Epithelial cell of prostate (primary cell): ENCODE data around the gene DOCK6.

ENCODE experiments used
- DNase-seq: peaks from one replicate; pipeline ENCODE4 v3.0.0-alpha.2; 2011; ENCODE audit warnings: low read depth, low spot score
- H3K27ac ChIP-seq: fragments of 450-650 bp; 2 replicates; pipeline ENCODE4 v1.5.1; 2017; ENCODE audit warnings: mild to moderate bottlenecking

DOCK6 gene

GRCh38 chr19:11227195-11227886 lies 35.0 kb downstream of the DOCK6 start:
- H3K27ac ChIP-seq, result no peak overlapping the region
- no peak for DNase-seq

DNA sequence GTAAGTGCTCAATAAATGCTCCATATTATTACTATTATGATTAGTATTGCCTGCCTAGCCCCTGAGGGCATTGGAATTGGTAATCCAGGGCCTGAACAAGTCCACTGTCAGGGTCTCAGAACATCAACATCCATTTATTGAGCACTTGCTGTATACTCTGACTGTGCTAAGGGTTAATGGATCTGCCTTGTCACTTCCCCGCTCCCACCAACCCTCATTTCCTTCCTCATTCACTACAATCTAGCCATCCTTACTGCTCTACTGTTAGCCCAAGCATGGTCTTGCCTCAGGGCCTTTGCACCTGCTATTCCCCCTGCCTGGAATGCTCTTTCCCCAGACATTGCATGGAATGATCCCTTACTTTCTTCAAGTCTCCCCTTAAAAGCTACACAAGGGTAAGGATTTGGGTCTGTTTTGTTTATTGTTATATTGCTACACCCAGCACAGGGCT lies 35.6 kb downstream of the DOCK6 start:
- H3K27ac ChIP-seq, result no peak overlapping the region
- no peak for DNase-seq

- no peak overlapping the region for H3K27ac ChIP-seq
- DNase-seq, result no peak
Measured at GRCh38 chr19:11225815-11226214, 36.5 kb downstream of the DOCK6 start.

GRCh38 chr19:11225172-11225571 lies 37.2 kb downstream of the DOCK6 start:
- no peak overlapping the region for H3K27ac ChIP-seq

DNA sequence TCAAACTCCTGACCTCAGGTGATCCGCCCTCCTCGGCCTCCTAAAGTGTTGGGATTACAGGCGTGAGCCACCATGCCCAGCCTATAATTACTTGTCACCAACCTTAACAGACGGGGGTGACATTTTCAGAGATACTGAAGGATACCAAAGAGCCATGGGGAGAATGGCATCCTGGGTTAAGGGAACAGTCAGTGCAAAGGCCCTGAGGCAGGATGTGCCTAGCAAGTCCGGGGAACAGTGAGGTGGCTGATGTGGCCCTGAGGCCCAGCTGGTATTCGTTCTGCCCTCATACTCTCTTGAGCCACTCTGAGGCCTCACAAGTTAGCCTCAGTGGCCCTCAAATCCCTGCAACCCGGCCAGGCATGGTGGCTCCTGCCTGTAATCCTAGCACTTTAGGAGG lies 37.9 kb downstream of the DOCK6 start:
- H3K27ac ChIP-seq, result no peak overlapping the region
- no peak for DNase-seq

More at GRCh38 chr19:11225172-11225571, 37.2 kb downstream of the DOCK6 start:
- DNase-seq, result no peak

DNA sequence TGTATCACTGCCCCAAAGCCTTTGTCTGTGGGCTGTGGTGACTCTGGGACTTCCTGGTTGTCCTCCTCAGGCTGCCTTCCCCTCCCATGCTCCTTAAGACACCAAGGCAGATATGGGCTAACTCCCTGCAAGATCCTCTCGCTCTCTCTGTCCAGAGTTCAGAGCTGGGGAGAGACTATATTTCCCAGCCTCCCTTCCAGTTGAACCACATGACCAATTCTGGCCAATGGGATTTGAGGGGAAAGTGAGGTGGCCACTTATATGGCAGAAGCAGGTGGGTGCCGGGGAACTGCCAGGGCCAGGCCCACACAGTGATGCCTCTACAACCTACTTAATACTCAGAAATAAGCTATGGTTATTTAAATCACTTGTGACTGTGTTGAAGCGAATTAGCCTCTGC lies 39.1 kb downstream of the DOCK6 start:
- no peak for DNase-seq
- H3K27ac ChIP-seq, result no peak overlapping the region

- no peak for DNase-seq
- no peak overlapping the region for H3K27ac ChIP-seq
Measured at GRCh38 chr19:11221082-11221598, 41.2 kb downstream of the DOCK6 start.

DNA sequence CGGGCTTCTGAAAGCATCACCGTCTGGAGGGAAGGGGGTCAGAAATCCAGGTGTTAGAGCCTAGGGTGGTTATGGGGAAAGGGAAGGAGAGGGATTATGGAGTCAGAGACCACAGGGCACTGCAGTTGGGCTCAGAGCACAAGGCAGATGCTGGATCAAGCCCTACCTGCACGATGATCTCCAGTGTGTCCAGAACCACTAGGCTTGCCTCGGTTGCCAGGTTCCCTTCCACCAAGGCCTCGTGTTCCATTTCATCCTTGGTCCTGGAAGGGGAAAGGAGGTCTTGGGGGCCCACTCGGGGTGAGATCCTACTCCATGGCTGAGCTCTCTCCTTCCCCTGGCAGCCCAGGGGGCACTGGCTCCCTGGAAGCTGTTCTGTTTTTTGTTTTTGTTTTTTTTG lies 47.9 kb downstream of the DOCK6 start:
- no peak for DNase-seq
- H3K27ac ChIP-seq, result no peak overlapping the region

DNA sequence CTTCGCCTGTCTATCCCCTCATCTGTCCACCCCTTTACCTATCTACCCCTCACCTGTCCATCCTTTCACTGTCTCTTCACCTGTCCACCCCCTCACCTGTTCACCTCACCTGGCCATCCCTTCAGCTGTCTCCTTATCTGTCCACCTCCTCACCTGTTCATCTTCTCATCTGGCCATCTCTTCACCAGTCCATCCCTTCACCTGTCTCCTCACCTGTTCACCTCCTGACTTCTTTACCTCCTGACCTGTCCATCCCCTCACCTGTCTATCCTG lies 51.7 kb downstream of the DOCK6 start:
- H3K27ac ChIP-seq, result no peak overlapping the region
- DNase-seq, result no peak

DNA sequence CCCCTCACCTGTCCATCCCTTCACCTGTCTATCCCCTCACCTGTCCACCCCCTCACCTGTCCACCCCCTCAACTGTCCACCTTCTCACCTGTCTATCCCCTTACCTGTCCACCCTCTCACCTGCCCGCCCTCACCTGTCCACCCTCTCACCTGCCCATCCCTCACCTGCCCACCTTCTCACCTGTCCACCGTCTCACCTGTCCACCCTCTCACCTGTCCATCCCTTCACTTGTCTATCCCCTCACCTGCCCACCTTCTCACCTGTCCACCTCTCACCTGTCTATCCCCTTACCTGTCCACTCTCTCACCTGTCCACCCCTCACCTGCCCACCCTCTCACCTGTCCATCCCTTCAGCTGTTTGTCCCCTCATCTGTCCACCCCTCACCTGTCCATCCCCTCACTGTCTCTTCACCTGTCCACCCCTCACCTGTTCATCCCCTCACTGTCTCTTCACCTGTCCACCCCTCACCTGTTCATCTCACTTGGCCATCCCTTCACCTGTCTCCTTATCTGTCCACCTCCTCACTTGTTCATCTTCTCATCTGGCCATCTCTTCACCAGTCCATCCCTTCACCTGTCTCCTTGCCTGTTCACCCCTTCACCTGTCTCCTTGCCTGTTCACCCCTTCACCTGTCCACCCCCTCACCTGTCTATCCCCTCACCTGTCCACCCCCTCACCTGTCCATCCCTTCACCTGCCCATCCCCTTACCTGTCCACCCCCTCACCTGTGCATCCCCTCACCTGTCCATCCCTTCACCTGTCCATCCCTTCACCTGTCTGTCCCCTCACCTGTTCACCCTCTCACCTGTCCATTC lies 52.3 kb downstream of the DOCK6 start:
- DNase-seq, result no peak
- no peak overlapping the region for H3K27ac ChIP-seq

GRCh38 chr19:11208561-11209471 lies 53.5 kb downstream of the DOCK6 start:
- no peak for DNase-seq
- H3K27ac ChIP-seq, result no peak overlapping the region

DNA sequence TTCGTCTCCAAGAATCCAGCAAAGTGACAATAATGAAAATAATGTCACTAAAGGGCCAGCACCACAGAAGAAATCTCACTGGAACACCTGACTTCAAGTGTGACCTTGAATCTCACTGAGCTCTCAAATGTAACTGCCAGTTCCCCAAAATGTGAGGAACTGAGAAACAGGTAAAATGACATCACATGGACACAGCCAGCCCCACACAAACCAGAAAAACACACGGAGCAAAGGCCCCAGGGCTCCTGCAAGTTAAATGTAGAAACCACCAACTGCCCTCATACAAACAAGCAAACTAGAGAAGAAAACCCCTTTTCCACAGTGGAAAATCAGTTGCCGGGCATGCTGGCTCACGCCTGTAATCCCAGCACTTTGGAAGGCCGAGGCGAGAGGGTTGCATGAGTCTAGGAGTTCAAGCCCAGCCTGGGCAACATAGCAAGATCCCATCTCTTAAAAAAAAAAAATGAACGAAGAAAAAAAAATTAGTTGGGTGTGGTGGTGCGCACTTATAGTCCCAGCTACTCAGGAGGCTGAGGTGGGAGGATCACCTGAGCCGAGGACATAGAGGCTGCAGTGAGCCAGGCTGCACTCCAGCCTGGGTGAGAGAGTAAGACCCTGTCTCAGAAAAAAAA lies 56.3 kb downstream of the DOCK6 start:
- no peak for DNase-seq
- H3K27ac ChIP-seq, result no peak overlapping the region

DNA sequence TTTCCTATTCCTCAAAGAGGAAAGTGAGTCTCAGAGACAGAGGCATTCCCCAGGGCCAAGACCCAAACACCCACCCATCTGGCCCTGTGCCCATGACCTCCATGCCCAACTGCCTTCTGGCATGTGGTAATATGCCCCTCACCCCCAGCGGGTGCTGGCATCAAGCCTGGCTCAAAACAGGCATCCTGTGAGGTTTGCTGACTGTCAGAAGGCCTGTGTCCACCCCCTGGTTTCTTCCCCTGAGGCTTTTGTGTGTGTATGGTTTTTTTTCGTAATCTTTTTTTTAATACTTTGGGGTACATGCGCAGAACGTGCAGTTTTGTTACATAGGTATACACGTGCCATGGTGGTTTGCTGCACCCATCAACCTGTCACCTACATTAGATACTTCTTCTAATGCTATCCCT lies 57.4 kb downstream of the DOCK6 start:
- H3K27ac ChIP-seq, result no peak overlapping the region
- DNase-seq, result no peak

GRCh38 chr19:11204076-11204602 lies 58.2 kb downstream of the DOCK6 start:
- H3K27ac ChIP-seq, result no peak overlapping the region
- DNase-seq, result no peak

DNA sequence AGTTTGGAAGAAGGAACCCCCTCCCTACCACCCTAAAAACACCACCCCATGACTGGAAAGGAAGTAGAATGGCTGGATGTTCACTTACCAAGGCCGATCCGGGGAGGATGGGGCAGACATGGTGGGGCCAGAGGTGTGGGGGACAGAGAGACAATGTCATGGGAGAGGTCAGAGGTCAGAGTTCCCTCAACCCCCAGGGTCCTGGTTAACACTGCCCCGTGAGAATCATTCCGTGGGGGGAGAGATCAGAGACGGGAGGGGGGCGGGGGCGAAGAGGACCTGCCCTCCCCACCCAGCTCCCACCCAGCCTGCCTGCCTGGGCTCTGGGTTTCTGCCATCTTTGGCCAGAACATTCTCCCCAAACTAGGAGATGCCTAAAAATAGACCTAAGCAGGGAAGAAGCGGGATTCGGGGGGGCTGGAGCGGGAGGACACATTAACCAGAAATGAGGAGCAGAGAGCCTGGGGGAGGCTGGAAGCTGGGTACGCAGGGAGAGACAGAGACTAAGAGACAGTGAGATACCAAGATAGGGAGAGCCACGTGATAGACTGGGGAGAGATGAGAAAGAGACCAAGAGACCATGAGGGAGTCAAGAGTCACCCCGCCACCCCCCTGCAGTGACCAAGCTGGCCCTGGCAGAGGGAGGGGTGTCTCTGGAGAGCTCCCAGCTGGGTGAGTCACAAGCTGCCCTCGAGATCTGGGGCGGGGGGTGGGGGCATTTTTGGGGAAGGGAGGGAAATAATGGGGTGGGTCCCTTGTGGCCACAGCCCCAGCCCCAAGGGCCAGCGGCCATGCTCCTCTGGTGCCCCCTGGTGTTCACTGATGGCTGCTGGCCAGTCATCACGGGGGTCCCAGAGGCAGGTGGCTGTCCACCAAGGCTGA lies 58.9 kb downstream of the DOCK6 start:
- H3K27ac ChIP-seq, result no peak overlapping the region
- DNase-seq, result no peak

DNA sequence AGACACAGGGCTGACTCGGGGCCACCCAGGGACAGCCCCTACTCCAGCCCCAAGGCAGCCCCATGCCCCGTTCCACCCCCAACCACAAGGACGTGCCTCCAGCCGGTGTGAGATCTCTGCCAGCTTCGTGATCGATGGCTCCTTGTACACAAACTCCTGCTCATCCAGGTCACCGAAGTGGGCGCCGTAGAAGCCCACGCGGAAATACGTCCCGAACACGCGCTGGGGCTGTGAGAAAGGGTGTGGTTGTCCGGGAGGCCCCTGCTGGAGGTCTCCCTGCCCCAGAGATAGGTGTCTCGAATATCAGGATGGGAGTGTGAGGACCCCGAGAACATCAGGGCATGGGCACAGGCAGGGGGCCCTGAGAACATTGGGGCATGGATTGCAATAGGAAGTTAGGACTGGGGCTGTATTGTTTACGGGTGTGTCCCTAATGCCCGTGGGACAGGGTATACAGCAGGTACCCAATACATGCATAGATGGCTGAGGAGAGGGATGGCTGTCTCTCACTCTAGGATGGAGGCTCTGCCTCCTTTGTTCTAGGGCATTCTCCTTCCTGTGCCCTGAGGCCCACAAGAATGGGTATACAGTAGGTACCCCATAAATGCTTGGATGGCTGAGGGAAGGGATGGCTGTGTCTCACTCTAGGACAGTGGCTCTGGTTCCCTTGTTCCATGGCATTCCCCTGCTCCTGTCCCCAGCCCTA lies 59.7 kb downstream of the DOCK6 start:
- no peak overlapping the region for H3K27ac ChIP-seq

DNA sequence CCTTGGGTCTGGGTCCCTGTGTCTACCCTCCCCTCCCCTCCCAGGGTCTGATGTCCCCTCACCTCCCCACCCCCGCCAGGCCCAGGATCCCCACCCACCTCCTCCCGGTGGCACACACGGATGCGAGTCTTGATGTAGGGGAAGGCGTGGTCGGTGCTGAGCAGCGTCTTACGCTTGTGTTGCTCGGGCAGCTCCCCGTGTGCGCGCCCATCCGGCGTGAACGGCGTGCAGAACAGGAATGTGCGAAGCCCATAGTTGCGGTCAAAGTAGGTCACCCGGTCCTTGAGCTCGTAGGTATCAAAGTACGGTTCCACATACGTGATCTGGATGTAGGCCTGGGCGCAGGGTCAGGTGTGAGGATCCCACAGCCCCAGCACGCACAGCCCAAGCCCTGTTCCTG lies 60.5 kb downstream of the DOCK6 start:
- no peak for DNase-seq
- H3K27ac ChIP-seq, result no peak overlapping the region

More for the DNA sequence above, 59.7 kb downstream of the DOCK6 start:
- DNase-seq, result no peak

- no peak for DNase-seq
- no peak overlapping the region for H3K27ac ChIP-seq
Measured at GRCh38 chr19:11200931-11201330, 61.4 kb downstream of the DOCK6 start.
